SIG-M5 (cell line): ENCODE results near the gene CLDN5.
"Not testable (repeated sequence)": the region's sequence is repeated elsewhere in the genome, so short reads cannot be mapped to it uniquely, and the experiment has no call there.

ENCODE experiments used
- DNase-seq: peaks from one replicate; lab custom pipeline; 2025; lab: John Stamatoyannopoulos, UW

The CLDN5 gene

GRCh38 chr22:19548427-19548826, 24.2 kb upstream of the CLDN5 start:
- not testable (repeated sequence) for DNase-seq

- DNase-seq: no peak
Observed at GRCh38 chr22:19547620-19548019, 23.4 kb upstream of the CLDN5 start.

GRCh38 chr22:19546680-19547079, 22.5 kb upstream of the CLDN5 start:
- peak; percentile 26 for DNase-seq

- no peak for DNase-seq
Observed at GRCh38 chr22:19545935-19546207, 21.7 kb upstream of the CLDN5 start.

GRCh38 chr22:19543970-19544708, 19.9 kb upstream of the CLDN5 start:
- DNase-seq: no peak

- no peak for DNase-seq
Observed at GRCh38 chr22:19540394-19540793, 16.2 kb upstream of the CLDN5 start.

GRCh38 chr22:19537941-19538488, 13.8 kb upstream of the CLDN5 start:
- no peak for DNase-seq

GRCh38 chr22:19536564-19536963, 12.4 kb upstream of the CLDN5 start:
- DNase-seq: no peak

- DNase-seq: no peak
Observed at GRCh38 chr22:19535001-19535400, 10.8 kb upstream of the CLDN5 start.

GRCh38 chr22:19533857-19534256, 9.6 kb upstream of the CLDN5 start:
- no peak for DNase-seq

- DNase-seq: no peak
Observed at GRCh38 chr22:19533049-19533626, 8.9 kb upstream of the CLDN5 start.

- DNase-seq: not testable (repeated sequence)
Observed at GRCh38 chr22:19531327-19531726, 7.1 kb upstream of the CLDN5 start.

- DNase-seq: no peak
Observed at GRCh38 chr22:19530751-19531150, 6.5 kb upstream of the CLDN5 start.

- DNase-seq: no peak
Observed at GRCh38 chr22:19529811-19530210, 5.6 kb upstream of the CLDN5 start.

- no peak for DNase-seq
Observed at GRCh38 chr22:19527861-19528417, 3.7 kb upstream of the CLDN5 start.

GRCh38 chr22:19527321-19527721, 3.1 kb upstream of the CLDN5 start:
- DNase-seq: no peak

- no peak for DNase-seq
Observed at GRCh38 chr22:19526702-19527111, 2.5 kb upstream of the CLDN5 start.

- DNase-seq: no peak
Observed at GRCh38 chr22:19526076-19526701, 2.0 kb upstream of the CLDN5 start.

- no peak for DNase-seq
Observed at GRCh38 chr22:19525666-19526065, 1.5 kb upstream of the CLDN5 start.

GRCh38 chr22:19525116-19525660, 978 bp upstream of the CLDN5 start:
- no peak for DNase-seq

GRCh38 chr22:19523240-19524169, 705 bp downstream of the CLDN5 start:
- DNase-seq: no peak

GRCh38 chr22:19522881-19523239, 1.4 kb downstream of the CLDN5 start:
- DNase-seq: no peak
